Osteoblast (primary cell): ENCODE results near the gene UNC5C. TPM values are rescaled to one million over a fixed set of nuclear protein-coding genes. Genes with fewer than 3 reads are reported as not detected.

Experiments
- DNase-seq: peaks from one replicate; pipeline ENCODE4 v3.0.0; 2011; ENCODE audit warnings: low spot score, mixed read lengths; ENCODE audit not compliant: insufficient read length; ENCODE audit errors: missing footprints
- H2AFZ ChIP-seq: 2 replicates; pipeline ENCODE4 v1.6.0; 2011; ENCODE audit warnings: mild to moderate bottlenecking, low read length
- H3K27ac ChIP-seq: 2 replicates; pipeline ENCODE4 v1.5.1; 2011; ENCODE audit warnings: mild to moderate bottlenecking, low read depth, low read length, moderate library complexity
- H3K27me3 ChIP-seq: 2 replicates; pipeline ENCODE4 v1.6.0; 2012; ENCODE audit warnings: mild to moderate bottlenecking, control low read depth, inconsistent platforms, low read length, moderate library complexity; ENCODE audit not compliant: insufficient read depth
- H3K36me3 ChIP-seq: 2 replicates; pipeline ENCODE4 v1.5.1; 2011; ENCODE audit warnings: mild to moderate bottlenecking, low read length, control low read depth, moderate library complexity; ENCODE audit not compliant: insufficient read depth
- H3K4me1 ChIP-seq: 2 replicates; pipeline ENCODE4 v1.5.1; 2011; ENCODE audit warnings: mild to moderate bottlenecking, low read length, control low read depth, moderate library complexity; ENCODE audit not compliant: insufficient read depth
- H3K4me2 ChIP-seq: 2 replicates; pipeline ENCODE4 v1.6.0; 2011; ENCODE audit warnings: mild to moderate bottlenecking, low read length; ENCODE audit not compliant: insufficient read depth
- H3K4me3 ChIP-seq: fragments of 200-600 bp; sonication (generic); 3 replicates; pipeline ENCODE4 v1.5.1; 2012; ENCODE audit warnings: mild to moderate bottlenecking, low read length, inconsistent platforms; ENCODE audit not compliant: insufficient read depth
- H3K79me2 ChIP-seq: 2 replicates; pipeline ENCODE4 v1.6.0; 2012; ENCODE audit warnings: mild to moderate bottlenecking, low read length, control low read depth, inconsistent platforms; ENCODE audit not compliant: insufficient read depth
- H3K9me3 ChIP-seq: 2 replicates; pipeline ENCODE4 v1.5.1; 2011; ENCODE audit warnings: low read depth, low read length, control low read depth
- H4K20me1 ChIP-seq: 2 replicates; pipeline ENCODE4 v1.6.0; 2012; ENCODE audit warnings: mild to moderate bottlenecking, low read length, control low read depth; ENCODE audit not compliant: insufficient read depth
- CTCF ChIP-seq: IDR thresholded peaks from 2 replicates; pipeline ENCODE4 v1.5.1; 2011; ENCODE audit warnings: mild to moderate bottlenecking, low read depth, low read length, moderate library complexity; ENCODE audit errors: extremely low read depth
- total RNA-seq: library from RNA; depleted of rRNA; stranded (reverse); fragments of >200 nt; gene quantifications from 2 replicates; pipeline ENCODE4 v1.2.3, GENCODE V29; 2012

Gene UNC5C
- total RNA-seq, 1 donor, result 9.0 TPM

- Histone ChIP-seq H3K79me2 (no peaks in the 10 kb centered on the region), H3K36me3 (no peaks in the 10 kb centered on the region), H3K27me3 (no peaks in the 10 kb centered on the region), H3K27ac (peak overlapping the region; percentile 68), H3K4me3 (no peak overlapping the region), H3K4me1 (peaks cover 43% of the 10 kb centered on the region), H2AFZ (no peak overlapping the region), H4K20me1 (no peaks in the 10 kb centered on the region), H3K4me2 (peak overlapping the region; percentile 8), H3K9me3 (no peaks in the 10 kb centered on the region)
- DNase-seq, result peak; percentile 52
- no peak for TF ChIP-seq CTCF
These were observed 42.5 kb downstream of the UNC5C start for GRCh38 chr4:95506264-95506663.

- Histone ChIP-seq H2AFZ (no peak overlapping the region), H3K9me3 (no peaks in the 10 kb centered on the region), H3K36me3 (no peaks in the 10 kb centered on the region), H3K79me2 (no peaks in the 10 kb centered on the region), H3K27me3 (no peaks in the 10 kb centered on the region), H3K4me3 (no peak overlapping the region), H3K4me1 (peaks cover 40% of the 10 kb centered on the region), H3K4me2 (peak overlapping the region; percentile 21), H3K27ac (peak overlapping the region; percentile 68), H4K20me1 (no peaks in the 10 kb centered on the region)
- TF ChIP-seq CTCF, result no peak
- DNase-seq, result no peak
These were observed 43.0 kb downstream of the UNC5C start for GRCh38 chr4:95505799-95506198.

GRCh38 chr4:95505151-95505550 lies 43.6 kb downstream of the UNC5C start:
- Histone ChIP-seq H3K27ac (peak overlapping the region; percentile 68), H3K27me3 (no peaks in the 10 kb centered on the region), H3K79me2 (no peaks in the 10 kb centered on the region), H3K4me1 (peaks cover 33% of the 10 kb centered on the region), H3K36me3 (no peaks in the 10 kb centered on the region), H3K4me3 (no peak overlapping the region), H2AFZ (no peak overlapping the region), H4K20me1 (no peaks in the 10 kb centered on the region), H3K9me3 (no peaks in the 10 kb centered on the region), H3K4me2 (peak overlapping the region; percentile 21)
- DNase-seq, result no peak
- no peak for TF ChIP-seq CTCF

GRCh38 chr4:95504501-95504900 lies 44.3 kb downstream of the UNC5C start:
- Histone ChIP-seq H3K4me3 (no peak overlapping the region), H3K4me2 (no peak overlapping the region), H3K79me2 (no peaks in the 10 kb centered on the region), H2AFZ (no peak overlapping the region), H3K27ac (no peak overlapping the region), H3K9me3 (no peaks in the 10 kb centered on the region), H3K27me3 (no peaks in the 10 kb centered on the region), H4K20me1 (no peaks in the 10 kb centered on the region), H3K36me3 (no peaks in the 10 kb centered on the region), H3K4me1 (peaks cover 33% of the 10 kb centered on the region)
- no peak for TF ChIP-seq CTCF
- DNase-seq, result no peak
